HEK293 (cell line): ENCODE measurements around the gene RIMS4.
A peak's percentile ranks its signal among the peaks of the same experiment; 100 is the strongest.

Experiments used
- CTCF ChIA-PET: fragments of 350-600 bp; formaldehyde crosslinking; extraction: SDS; loops from one replicate; lab custom pipeline; 2021; ENCODE audit warnings: antibody characterized with exemption; lab: Yijun Ruan, JAX
- POLR2A ChIA-PET: fragments of 300-600 bp; formaldehyde crosslinking; extraction: SDS; loops from one replicate; lab custom pipeline; 2020; ENCODE audit warnings: antibody characterized with exemption, inconsistent platforms; lab: Yijun Ruan, JAX
- H3K27ac ChIP-seq: fragments of 200-500 bp; sonication (Bioruptor generic); 2 replicates; pipeline ENCODE4 v1.5.1; 2014; ENCODE audit warnings: low read depth, low read length, control low read depth, inconsistent platforms; ENCODE audit errors: extremely low read depth
- H3K36me3 ChIP-seq, 2 experiments: fragments of 200-500 bp in 1 of 2; sonication (Bioruptor generic) in 1 of 2; 1 replicate in 1 of 2; 2 replicates in 1 of 2; pipeline ENCODE4 v1.5.1; 2014 to 2017; ENCODE audit warnings: inconsistent platforms in 2 of 2, low read length in 2 of 2; ENCODE audit not compliant: control insufficient read depth in 2 of 2, insufficient read depth in 1 of 2
- H3K4me1 ChIP-seq: fragments of 200-500 bp; sonication (Bioruptor generic); 2 replicates; pipeline ENCODE4 v1.5.1; 2014; ENCODE audit warnings: mild to moderate bottlenecking, low read length, inconsistent platforms; ENCODE audit not compliant: control insufficient read depth, insufficient read depth
- H3K4me3 ChIP-seq: 2 replicates; pipeline ENCODE4 v1.5.1; 2011; ENCODE audit warnings: low read depth, mild to moderate bottlenecking, control low read depth, low read length, moderate library complexity
- H3K9me3 ChIP-seq: fragments of 200-500 bp; sonication (Bioruptor generic); 2 replicates; pipeline ENCODE4 v1.5.1; 2014; ENCODE audit warnings: low read depth, low read length, inconsistent platforms; ENCODE audit not compliant: control insufficient read depth, insufficient read depth
- GFI1B ChIP-seq: fragments of 450-650 bp; formaldehyde crosslinking; IDR thresholded peaks from 2 replicates; pipeline ENCODE4 v1.5.1; 2016; ENCODE audit warnings: missing biosample characterization, missing genetic modification characterization
- KLF10 ChIP-seq: fragments of 450-650 bp; IDR thresholded peaks from 2 replicates; pipeline ENCODE4 v1.5.1; 2018; ENCODE audit warnings: missing biosample characterization, mild to moderate bottlenecking, missing genetic modification characterization
- OSR2 ChIP-seq: fragments of 450-650 bp; formaldehyde crosslinking; IDR thresholded peaks from 2 replicates; pipeline ENCODE4 v1.5.1; 2016; ENCODE audit warnings: missing biosample characterization, missing genetic modification characterization
- SCRT1 ChIP-seq: fragments of 450-650 bp; formaldehyde crosslinking; IDR thresholded peaks from 2 replicates; pipeline ENCODE4 v1.5.1; 2016; ENCODE audit warnings: missing biosample characterization, missing genetic modification characterization, borderline replicate concordance
- SCRT2 ChIP-seq: fragments of 450-650 bp; formaldehyde crosslinking; IDR thresholded peaks from 2 replicates; pipeline ENCODE4 v1.5.1; 2016; ENCODE audit warnings: missing biosample characterization, missing genetic modification characterization
- SP7 ChIP-seq: fragments of 450-650 bp; formaldehyde crosslinking; IDR thresholded peaks from 2 replicates; pipeline ENCODE4 v1.5.1; 2016; ENCODE audit warnings: missing biosample characterization, missing genetic modification characterization
- ZBTB21 ChIP-seq: fragments of 450-650 bp; formaldehyde crosslinking; IDR thresholded peaks from 2 replicates; pipeline ENCODE4 v1.5.1; 2017; ENCODE audit warnings: missing biosample characterization, missing genetic modification characterization
- ZNF112 ChIP-seq: fragments of 450-650 bp; formaldehyde crosslinking; IDR thresholded peaks from 2 replicates; pipeline ENCODE4 v1.5.0; 2017; ENCODE audit warnings: missing biosample characterization, missing genetic modification characterization
- ZNF140 ChIP-seq: fragments of 450-650 bp; formaldehyde crosslinking; IDR thresholded peaks from 2 replicates; pipeline ENCODE4 v1.5.1; 2016; ENCODE audit warnings: missing biosample characterization, missing genetic modification characterization
- ZNF202 ChIP-seq: fragments of 450-650 bp; formaldehyde crosslinking; IDR thresholded peaks from 2 replicates; pipeline ENCODE4 v1.5.1; 2016; ENCODE audit warnings: missing biosample characterization, missing genetic modification characterization, borderline replicate concordance
- ZNF366 ChIP-seq: fragments of 450-650 bp; formaldehyde crosslinking; conservative IDR thresholded peaks from 2 replicates; pipeline ENCODE4 v1.5.1; 2016; ENCODE audit warnings: missing biosample characterization, missing genetic modification characterization
- ZNF585B ChIP-seq: fragments of 450-650 bp; formaldehyde crosslinking; IDR thresholded peaks from 2 replicates; pipeline ENCODE4 v1.5.1; 2016; ENCODE audit warnings: missing biosample characterization, missing genetic modification characterization
- ZNF600 ChIP-seq: fragments of 450-650 bp; formaldehyde crosslinking; IDR thresholded peaks from 2 replicates; pipeline ENCODE4 v1.5.1; 2016; ENCODE audit warnings: missing biosample characterization, missing genetic modification characterization
- ZNF626 ChIP-seq: fragments of 450-650 bp; sonication (Bioruptor Pico); formaldehyde crosslinking; IDR thresholded peaks from 2 replicates; pipeline ENCODE4 v1.5.1; 2018; ENCODE audit warnings: missing biosample characterization, missing genetic modification characterization, inconsistent platforms
- ZNF629 ChIP-seq: fragments of 450-650 bp; formaldehyde crosslinking; IDR thresholded peaks from 2 replicates; pipeline ENCODE4 v1.5.1; 2017; ENCODE audit warnings: missing biosample characterization, missing genetic modification characterization
- ZNF658 ChIP-seq: fragments of 450-650 bp; formaldehyde crosslinking; IDR thresholded peaks from 2 replicates; pipeline ENCODE4; 2016; ENCODE audit warnings: missing biosample characterization, missing genetic modification characterization
- ZNF707 ChIP-seq: fragments of 450-650 bp; formaldehyde crosslinking; IDR thresholded peaks from 2 replicates; pipeline ENCODE4 v1.5.1; 2016; ENCODE audit warnings: missing biosample characterization, missing genetic modification characterization
- ZNF776 ChIP-seq: fragments of 450-650 bp; formaldehyde crosslinking; IDR thresholded peaks from 2 replicates; pipeline ENCODE4 v1.5.0; 2017; ENCODE audit warnings: missing biosample characterization, missing genetic modification characterization, borderline replicate concordance
- ZNF785 ChIP-seq: fragments of 450-650 bp; formaldehyde crosslinking; IDR thresholded peaks from 2 replicates; pipeline ENCODE4 v1.5.1; 2016; ENCODE audit warnings: missing biosample characterization, missing genetic modification characterization
- TF ChIP-seq, protein P1 (sequence below): fragments of 450-650 bp; formaldehyde crosslinking; IDR thresholded peaks from 2 replicates; pipeline ENCODE4 v1.5.1; 2016; ENCODE audit warnings: missing biosample characterization, missing genetic modification characterization
- TF ChIP-seq, protein P2 (sequence below): fragments of 450-650 bp; formaldehyde crosslinking; IDR thresholded peaks from 2 replicates; pipeline ENCODE4 v1.5.1; 2016; ENCODE audit warnings: missing biosample characterization, missing genetic modification characterization
- TF ChIP-seq, protein P3 (sequence below): fragments of 450-650 bp; formaldehyde crosslinking; IDR thresholded peaks from 2 replicates; pipeline ENCODE4 v1.5.1; 2016; ENCODE audit warnings: missing biosample characterization, missing genetic modification characterization

Gene RIMS4

DNA sequence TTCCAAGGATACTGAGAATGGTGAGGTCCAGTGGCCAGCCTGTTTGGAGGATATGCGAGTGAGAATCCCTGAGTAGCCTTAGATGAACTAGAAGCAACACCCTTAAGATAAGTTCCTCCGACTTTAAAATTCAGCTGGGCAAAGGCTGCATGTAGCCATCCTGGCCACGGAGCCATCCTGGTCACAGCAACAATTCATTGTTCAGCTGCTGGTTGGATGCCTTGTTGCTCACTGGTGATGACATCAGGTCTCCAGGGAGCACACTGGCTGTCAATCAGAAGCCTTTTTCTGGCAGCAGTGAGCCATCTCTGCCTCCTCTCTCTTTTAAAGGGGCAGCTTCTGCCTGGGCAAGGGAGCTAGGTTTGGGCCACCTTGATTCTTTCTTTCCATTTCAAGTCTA lies 22.4 kb upstream of the RIMS4 start (continued):
- TF ChIP-seq, protein P1, sequence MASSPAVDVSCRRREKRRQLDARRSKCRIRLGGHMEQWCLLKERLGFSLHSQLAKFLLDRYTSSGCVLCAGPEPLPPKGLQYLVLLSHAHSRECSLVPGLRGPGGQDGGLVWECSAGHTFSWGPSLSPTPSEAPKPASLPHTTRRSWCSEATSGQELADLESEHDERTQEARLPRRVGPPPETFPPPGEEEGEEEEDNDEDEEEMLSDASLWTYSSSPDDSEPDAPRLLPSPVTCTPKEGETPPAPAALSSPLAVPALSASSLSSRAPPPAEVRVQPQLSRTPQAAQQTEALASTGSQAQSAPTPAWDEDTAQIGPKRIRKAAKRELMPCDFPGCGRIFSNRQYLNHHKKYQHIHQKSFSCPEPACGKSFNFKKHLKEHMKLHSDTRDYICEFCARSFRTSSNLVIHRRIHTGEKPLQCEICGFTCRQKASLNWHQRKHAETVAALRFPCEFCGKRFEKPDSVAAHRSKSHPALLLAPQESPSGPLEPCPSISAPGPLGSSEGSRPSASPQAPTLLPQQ (tag by site-specific recombination): peak; percentile 45; the same call in 1 of the 2 replicates
- TF ChIP-seq GFI1B (tag by site-specific recombination) (no peak), ZNF600 (tag by site-specific recombination) (0 out of 2 replicates have a peak, but pooled peaks have one; percentile 26), ZNF585B (no peak), SP7 (tag by site-specific recombination) (0 out of 2 replicates have a peak, but pooled peaks have one; percentile 20), ZNF366 (tag by site-specific recombination) (peak; percentile 36; the same call in 1 of the 2 replicates), ZNF112 (tag by site-specific recombination) (no peak), SCRT1 (tag by site-specific recombination) (peak; percentile 72), SCRT2 (peak; percentile 98), OSR2 (peak; percentile 79), ZNF658 (tag by site-specific recombination) (no peak), ZNF626 (tag by site-specific recombination) (no peak), ZNF629 (tag by site-specific recombination) (peak; percentile 35)
- TF ChIP-seq, protein P2, sequence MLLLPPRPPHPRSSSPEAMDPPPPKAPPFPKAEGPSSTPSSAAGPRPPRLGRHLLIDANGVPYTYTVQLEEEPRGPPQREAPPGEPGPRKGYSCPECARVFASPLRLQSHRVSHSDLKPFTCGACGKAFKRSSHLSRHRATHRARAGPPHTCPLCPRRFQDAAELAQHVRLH: no peak
- TF ChIP-seq, all 188 proteins: peak for 14

DNA sequence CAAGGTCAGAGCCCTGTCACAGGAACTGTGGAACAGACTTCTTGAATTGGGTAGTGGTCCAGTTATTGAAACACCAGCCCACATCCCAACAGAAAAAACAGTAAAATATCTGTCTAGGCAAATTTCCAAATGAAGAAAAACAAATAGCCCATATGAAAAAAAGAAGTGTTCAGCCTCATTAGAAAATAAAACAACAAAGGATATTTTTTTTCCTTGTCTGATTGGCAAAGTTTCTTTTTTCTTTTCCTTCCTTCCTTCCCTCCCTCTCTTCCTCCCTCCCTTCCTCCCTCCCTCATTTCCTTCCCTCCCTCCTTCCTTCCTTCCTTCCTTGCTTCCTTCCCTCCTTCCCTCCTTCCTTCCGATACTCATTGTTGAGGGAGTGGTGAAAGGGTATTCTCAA lies 20.6 kb upstream of the RIMS4 start:
- CTCF ChIA-PET: interaction anchor here (0.7 to 2.5 kb wide), 2 partner anchors 31 to 368 kb away, joined by 3 to 9 read pairs; no protein-coding TSS in a partner anchor
- no peaks in the 10 kb centered on the region for H3K36me3 ChIP-seq
- H3K4me3 ChIP-seq: no peak overlapping the region
- H3K27ac ChIP-seq: no peak overlapping the region
- TF ChIP-seq ZNF785 (tag by site-specific recombination) (no peak), ZNF366 (tag by site-specific recombination) (peak; percentile 85), ZBTB21 (no peak)
- TF ChIP-seq, all 188 proteins: peak for 1
- POLR2A ChIA-PET: no interaction called here
- no peaks in the 10 kb centered on the region for H3K9me3 ChIP-seq
- H3K4me1 ChIP-seq: no peaks in the 10 kb centered on the region

DNA sequence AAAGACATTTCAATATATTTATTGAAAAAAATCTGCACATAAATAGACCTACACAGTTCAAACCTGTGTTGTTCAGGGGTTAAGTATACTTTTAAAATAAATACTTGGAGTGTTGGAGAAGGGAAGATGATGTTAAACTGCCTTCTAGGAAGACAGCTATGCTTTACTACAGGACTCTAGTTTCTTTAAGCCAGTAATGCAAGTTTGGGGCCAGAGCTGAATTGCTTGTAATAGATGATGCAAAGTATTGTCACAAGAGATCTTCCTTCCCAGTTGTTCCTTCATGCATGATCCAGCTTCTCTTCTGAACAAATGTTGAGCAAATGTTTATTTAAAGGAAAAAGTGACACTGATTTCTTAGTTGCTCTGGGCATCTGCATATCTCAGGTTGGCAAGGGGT lies 20.2 kb upstream of the RIMS4 start:
- CTCF ChIA-PET: no interaction called here
- TF ChIP-seq ZNF776: no peak
- peak; percentile 98; the same call in 1 of the 2 replicates for TF ChIP-seq ZNF140 (tag by site-specific recombination)
- no peak for TF ChIP-seq ZNF202
- no peak for TF ChIP-seq KLF10 (tag by site-specific recombination)
- TF ChIP-seq, protein P3, sequence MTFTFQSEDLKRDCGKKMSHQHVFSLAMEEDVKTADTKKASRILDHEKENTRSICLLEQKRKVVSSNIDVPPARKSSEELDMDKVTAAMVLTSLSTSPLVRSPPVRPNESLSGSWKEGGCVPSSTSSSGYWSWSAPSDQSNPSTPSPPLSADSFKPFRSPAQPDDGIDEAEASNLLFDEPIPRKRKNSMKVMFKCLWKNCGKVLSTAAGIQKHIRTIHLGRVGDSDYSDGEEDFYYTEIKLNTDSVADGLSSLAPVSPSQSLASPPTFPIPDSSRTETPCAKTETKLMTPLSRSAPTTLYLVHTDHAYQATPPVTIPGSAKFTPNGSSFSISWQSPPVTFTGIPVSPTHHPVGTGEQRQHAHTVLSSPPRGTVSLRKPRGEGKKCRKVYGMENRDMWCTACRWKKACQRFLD (tag by site-specific recombination): no peak
- TF ChIP-seq, protein P2: no peak
- TF ChIP-seq ZNF707 (tag by site-specific recombination): no peak
- no peak for TF ChIP-seq ZNF112 (tag by site-specific recombination)
- Histone ChIP-seq H3K4me1 (no peaks in the 10 kb centered on the region), H3K9me3 (no peaks in the 10 kb centered on the region), H3K27ac (no peak overlapping the region), H3K36me3 (no peaks in the 10 kb centered on the region), H3K4me3 (no peak overlapping the region)
- POLR2A ChIA-PET: no interaction called here
